HepG2 (cell line): ENCODE measurements around the gene NPHP1. TPM values are rescaled to one million over a fixed set of nuclear protein-coding genes. Genes with fewer than 3 reads are reported as not detected.

Experiments used
- ATAC-seq: fragments of 200-7000 bp; cut with Tn5 transposase; 3 replicates; pipeline ENCODE4 v1.9.1; 2020; ENCODE audit warnings: mild to moderate bottlenecking, moderate library complexity
- BruUV-seq: library from RNA; stranded (reverse); fragments of 400-500 nt; replicated peaks from 2 replicates; lab custom pipeline; 2021; lab: Mats Ljungman, UMichigan
- CTCF ChIA-PET: fragments of 300-600 bp; formaldehyde crosslinking; extraction: SDS; loops from one replicate; lab custom pipeline; 2021; ENCODE audit warnings: low total read pairs, inconsistent platforms, low intra/inter-chr PET ratio; lab: Yijun Ruan, JAX
- POLR2A ChIA-PET: fragments of 350-600 bp; sonication (Branson Sonifier 250); formaldehyde crosslinking; loops from one replicate; lab custom pipeline; 2020; ENCODE audit warnings: antibody characterized with exemption, inconsistent platforms; lab: Yijun Ruan, JAX
- DNase-seq: peaks from one replicate; pipeline ENCODE4 v3.0.0-alpha.2; 2015; ENCODE audit warnings: low spot score
- FAIRE-seq: peaks from 3 replicates; lab custom pipeline; 2011; peaks lifted over from hg19 to GRCh38; lab: Jason Lieb, UNC
- H2AFZ ChIP-seq: one replicate; pipeline ENCODE4 v1.6.1; 2011; ENCODE audit warnings: low read length, inconsistent platforms
- H3K27ac ChIP-seq: fragments of 300-600 bp; 3 replicates; pipeline ENCODE4 v1.8.0; 2011; ENCODE audit warnings: mixed run types, mild to moderate bottlenecking, mixed read lengths, low read length, inconsistent platforms; ENCODE audit not compliant: insufficient read depth; ENCODE audit errors: extremely low read length
- H3K27me3 ChIP-seq, 2 experiments: fragments of 200-600 bp in 1 of 2; 2 replicates in 1 of 2; 3 replicates in 1 of 2; pipeline versions ENCODE4 v1.6.0 to v1.8.0; 2011; ENCODE audit warnings: low read length in 2 of 2, mild to moderate bottlenecking in 2 of 2, moderate library complexity in 2 of 2, inconsistent platforms in 1 of 2; ENCODE audit not compliant: insufficient read depth in 2 of 2, control insufficient read depth in 1 of 2
- H3K36me3 ChIP-seq, 2 experiments: fragments of 200-600 bp in 1 of 2; replicated peaks in 1 of 2; 2 replicates in 1 of 2; 3 replicates in 1 of 2; pipeline versions ENCODE4 v1.5.1 to v1.8.0; 2011; ENCODE audit warnings: low read length in 2 of 2, inconsistent platforms in 1 of 2; ENCODE audit not compliant: insufficient read depth in 2 of 2, control insufficient read depth in 1 of 2
- H3K4me1 ChIP-seq: 2 replicates; pipeline ENCODE4 v1.5.1; 2012; ENCODE audit warnings: low read length, inconsistent platforms; ENCODE audit not compliant: insufficient read depth
- H3K4me2 ChIP-seq: 2 replicates; pipeline ENCODE4 v1.6.0; 2011; ENCODE audit warnings: low read depth, low read length, inconsistent platforms
- H3K4me3 ChIP-seq, 3 experiments: fragments of 200-600 bp in 1 of 3; sonication (generic), shearing (Covaris generic) in 1 of 3; replicated peaks in 1 of 3; 2 replicates each; pipeline ENCODE4 v1.5.1; 2011 to 2016; ENCODE audit warnings: low read length in 3 of 3, inconsistent platforms in 2 of 3, low read depth in 2 of 3, mild to moderate bottlenecking in 2 of 3, control low read depth in 1 of 3, mixed read lengths in 1 of 3; ENCODE audit not compliant: insufficient read depth in 1 of 3
- H3K79me2 ChIP-seq: one replicate; pipeline ENCODE4 v1.6.1; 2011; ENCODE audit warnings: low read length, inconsistent platforms; ENCODE audit not compliant: insufficient read depth
- H3K9ac ChIP-seq: 2 replicates; pipeline ENCODE4 v1.6.0; 2011; ENCODE audit warnings: mild to moderate bottlenecking, low read depth, low read length, inconsistent platforms; ENCODE audit not compliant: insufficient read depth
- H3K9me3 ChIP-seq: 2 replicates; pipeline ENCODE4 v1.5.1; 2012; ENCODE audit warnings: mild to moderate bottlenecking, low read length
- H4K20me1 ChIP-seq: 2 replicates; pipeline ENCODE4 v1.6.0; 2011; ENCODE audit warnings: inconsistent platforms, mild to moderate bottlenecking, low read length, moderate library complexity; ENCODE audit not compliant: insufficient read depth
- ATRX ChIP-seq: sonication (generic); formaldehyde crosslinking; IDR thresholded peaks from 2 replicates; pipeline ENCODE4 v1.4.0; 2020; ENCODE audit warnings: missing genetic modification reagents, borderline replicate concordance
- FOXP1 ChIP-seq, 2 experiments: fragments of 450-650 bp in 1 of 2; IDR thresholded peaks; 2 replicates each; pipeline ENCODE4 v1.6.1; 2017 to 2018; ENCODE audit warnings: antibody characterized with exemption in 1 of 2
- HNRNPLL ChIP-seq: fragments of 200-400 bp; formaldehyde crosslinking; IDR thresholded peaks from 2 replicates; pipeline ENCODE4 v1.6.1; 2017; ENCODE audit warnings: mild to moderate bottlenecking, low read depth, low read length; ENCODE audit not compliant: poor library complexity, severe bottlenecking
- NFE2L2 ChIP-seq: fragments of 150-350 bp; IDR thresholded peaks from 2 replicates; pipeline ENCODE4 v1.6.1; 2014; ENCODE audit warnings: low read length
- PPARG ChIP-seq: conservative IDR thresholded peaks from 2 replicates; pipeline ENCODE4 v1.6.1; 2016; ENCODE audit warnings: missing biosample characterization, missing genetic modification reagents
- YEATS4 ChIP-seq: sonication (generic); formaldehyde crosslinking; IDR thresholded peaks from 2 replicates; pipeline ENCODE4 v1.4.0; 2020; ENCODE audit warnings: missing genetic modification reagents, borderline replicate concordance
- ZNF292 ChIP-seq: sonication (generic); formaldehyde crosslinking; IDR thresholded peaks from 2 replicates; pipeline ENCODE4 v1.8.1; 2022; ENCODE audit warnings: mild to moderate bottlenecking, low read depth, missing genetic modification reagents, borderline replicate concordance
- ZNF605 ChIP-seq: sonication (generic); formaldehyde crosslinking; IDR thresholded peaks from 2 replicates; pipeline ENCODE4 v1.8.0; 2022; ENCODE audit warnings: mild to moderate bottlenecking, missing genetic modification reagents
- ZNF777 ChIP-seq: sonication (generic); formaldehyde crosslinking; IDR thresholded peaks from 2 replicates; pipeline ENCODE4 v1.4.0; 2020; ENCODE audit warnings: missing genetic modification reagents
- WGBS: methylation state at CpG from one replicate; pipeline ENCODE4 v1.1.6; 2017; ENCODE audit warnings: low lambda C conversion rate; 5-methylcytosine and 5-hydroxymethylcytosine counted together
- in situ Hi-C: cut with HindIII; loops from 2 replicates; pipeline ENCODE4 v1.10.0; 2017; ENCODE audit warnings: low pct_unique_long_range_greater_than_20kb; ENCODE audit not compliant: extremely low pct_ligation_motif_present
- intact Hi-C: fragments of 100-400 bp; cut with micrococcal nuclease; formaldehyde crosslinking; loops from one replicate; pipeline ENCODE4 v1.10.0; 2022; ENCODE audit not compliant: unreplicated experiment
- polyA plus RNA-seq, 8 experiments: library from polyadenylated mRNA; depleted of rRNA in 3 of 8; stranded (reverse) in 7 of 8; unstranded in 1 of 8; fragments of >200 nt; fragmentation: Illumina TruSeq in 4 of 8; extraction: Trizol in 4 of 8; gene quantifications; 2 replicates each; pipeline versions ENCODE4 v1.2.1 to v1.2.3, GENCODE V29; 2011 to 2016; ENCODE audit warnings: low read depth in 4 of 8, missing spikeins in 1 of 8, mixed read lengths in 1 of 8; ENCODE audit not compliant: insufficient read depth in 1 of 8
- total RNA-seq, 5 experiments: library from RNA; depleted of rRNA; stranded (reverse); fragments of >200 nt; fragmentation: Illumina TruSeq; extraction: Trizol; gene quantifications; 2 replicates each; pipeline ENCODE4 v1.2.3, GENCODE V29; 2016; ENCODE audit warnings: low read depth in 1 of 5
- TF ChIP-seq, protein P1 (sequence below): sonication (generic); formaldehyde crosslinking; conservative IDR thresholded peaks from 2 replicates; pipeline ENCODE4 v1.4.0; 2020; ENCODE audit warnings: missing genetic modification reagents

NPHP1 gene
- total and polyA plus RNA-seq, 2 of the 13 experiments (the other 11 are each of a cell fraction or from before 2014, with no cell fraction given), result 2.7 to 4.8 TPM

DNA sequence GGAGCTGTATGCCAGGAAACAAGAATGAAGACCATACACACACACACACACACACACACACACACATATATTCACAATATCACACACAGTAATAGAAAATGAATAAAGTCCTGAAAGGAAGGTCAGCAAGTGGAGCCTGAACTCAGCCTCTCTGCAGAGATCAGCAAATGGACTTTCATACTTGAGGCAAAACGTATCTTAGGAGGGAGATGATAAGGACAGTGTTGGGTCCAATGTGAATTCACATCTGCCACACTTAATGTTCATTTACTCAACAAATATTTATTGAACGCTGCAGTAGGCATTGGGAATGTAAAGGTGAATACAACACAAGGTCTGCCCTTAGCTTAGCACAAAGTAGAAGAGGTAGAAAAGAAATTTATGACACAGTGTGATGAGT, 10.3 kb upstream of the NPHP1 start:
- TF ChIP-seq ZNF292 (CRISPR knock-in tag) (no peak), ATRX (CRISPR knock-in tag) (no peak), ZNF777 (CRISPR knock-in tag) (no peak), NFE2L2 (no peak), YEATS4 (no peak), FOXP1 (IDR thresholded peaks at IDR 0.05) (no peak), FOXP1 (CRISPR knock-in tag; IDR thresholded peaks at IDR 0.05) (no peak), HNRNPLL (no peak), ZNF605 (CRISPR knock-in tag) (no peak), PPARG (CRISPR knock-in tag) (no peak)
- TF ChIP-seq, protein P1, sequence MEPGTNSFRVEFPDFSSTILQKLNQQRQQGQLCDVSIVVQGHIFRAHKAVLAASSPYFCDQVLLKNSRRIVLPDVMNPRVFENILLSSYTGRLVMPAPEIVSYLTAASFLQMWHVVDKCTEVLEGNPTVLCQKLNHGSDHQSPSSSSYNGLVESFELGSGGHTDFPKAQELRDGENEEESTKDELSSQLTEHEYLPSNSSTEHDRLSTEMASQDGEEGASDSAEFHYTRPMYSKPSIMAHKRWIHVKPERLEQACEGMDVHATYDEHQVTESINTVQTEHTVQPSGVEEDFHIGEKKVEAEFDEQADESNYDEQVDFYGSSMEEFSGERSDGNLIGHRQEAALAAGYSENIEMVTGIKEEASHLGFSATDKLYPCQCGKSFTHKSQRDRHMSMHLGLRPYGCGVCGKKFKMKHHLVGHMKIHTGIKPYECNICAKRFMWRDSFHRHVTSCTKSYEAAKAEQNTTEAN, result no peak
- H2AFZ ChIP-seq, result no peak overlapping the region
- CTCF ChIA-PET, result no interaction called here
- H3K4me3 ChIP-seq, result no peak overlapping the region
- FAIRE-seq (no peak), ATAC-seq (no peak), DNase-seq (no peak)
- no peak overlapping the region for H3K9ac ChIP-seq
- no TSS peak for BruUV-seq
- in situ Hi-C loops (no loop called here), intact Hi-C loops (no loop called here)
- peaks cover 6% of the 10 kb centered on the region for H3K79me2 ChIP-seq
- H3K4me2 ChIP-seq, result no peak overlapping the region
- H3K27me3 ChIP-seq, result peaks cover 0 to 24% of the 10 kb centered on the region in 2 experiments; a peak in 3 of 5 replicates
- peaks cover 6% of the 10 kb centered on the region for H3K4me1 ChIP-seq
- WGBS, result 1% methylated on average over 2 of the region's 2 CpGs
- POLR2A ChIA-PET, result no interaction called here
- peaks cover 12% of the 10 kb centered on the region; the same call in 1 of the 2 replicates for H3K9me3 ChIP-seq
- H3K36me3 ChIP-seq, result peaks cover 0 to 2% of the 10 kb centered on the region in 2 experiments; a peak in 1 of 5 replicates
- no peak overlapping the region for H3K27ac ChIP-seq
- H4K20me1 ChIP-seq, result no peaks in the 10 kb centered on the region
